ENCODE results near the gene HEATR5A. TPM values are rescaled to one million over a fixed set of nuclear protein-coding genes. Genes with fewer than 3 reads are reported as not detected.

Gene HEATR5A
- total RNA-seq, 1 donor from 2014 or later, result 25.3 TPM

- no peak for DNase-seq (ENCODE audit: low spot score)
- Mint-ChIP-seq H3K9me3 (ENCODE audit: unreplicated experiment) (peaks cover 14% of the 10 kb centered on the region), H3K4me3 (ENCODE audit: unreplicated experiment) (no peak overlapping the region), H3K27me3 (ENCODE audit: unreplicated experiment) (peaks cover 1% of the 10 kb centered on the region), H3K4me1 (ENCODE audit: unreplicated experiment) (peaks cover 2% of the 10 kb centered on the region), H3K27ac (ENCODE audit: unreplicated experiment) (no peak overlapping the region), H3K36me3 (ENCODE audit: low read depth, unreplicated experiment) (peaks cover 8% of the 10 kb centered on the region)
- TF ChIP-seq CTCF (IDR thresholded peaks at IDR 0.05; ENCODE audit: unreplicated experiment), result no peak
These were observed 153.7 kb downstream of the HEATR5A start for GRCh38 chr14:31266437-31267331.

- H3K27me3 Mint-ChIP-seq (ENCODE audit: unreplicated experiment), result peaks cover 1% of the 10 kb centered on the region
- H3K4me3 Mint-ChIP-seq (ENCODE audit: unreplicated experiment), result no peak overlapping the region
- no peak for TF ChIP-seq CTCF (IDR thresholded peaks at IDR 0.05; ENCODE audit: unreplicated experiment)
- H3K27ac Mint-ChIP-seq (ENCODE audit: unreplicated experiment), result no peak overlapping the region
- H3K4me1 Mint-ChIP-seq (ENCODE audit: unreplicated experiment), result peaks cover 2% of the 10 kb centered on the region
- H3K36me3 Mint-ChIP-seq (ENCODE audit: low read depth, unreplicated experiment), result peaks cover 8% of the 10 kb centered on the region
- no peak for DNase-seq (ENCODE audit: low spot score)
- peaks cover 11% of the 10 kb centered on the region for H3K9me3 Mint-ChIP-seq (ENCODE audit: unreplicated experiment)
These were observed 154.5 kb downstream of the HEATR5A start for GRCh38 chr14:31265701-31266398.

- no peak overlapping the region for H3K27ac Mint-ChIP-seq (ENCODE audit: unreplicated experiment)
- TF ChIP-seq CTCF (IDR thresholded peaks at IDR 0.05; ENCODE audit: unreplicated experiment), result no peak
- peaks cover 2% of the 10 kb centered on the region for H3K4me1 Mint-ChIP-seq (ENCODE audit: unreplicated experiment)
- DNase-seq (ENCODE audit: low spot score), result no peak
- H3K27me3 Mint-ChIP-seq (ENCODE audit: unreplicated experiment), result peaks cover 3% of the 10 kb centered on the region
- H3K9me3 Mint-ChIP-seq (ENCODE audit: unreplicated experiment), result no peaks in the 10 kb centered on the region
- no peak overlapping the region for H3K4me3 Mint-ChIP-seq (ENCODE audit: unreplicated experiment)
- H3K36me3 Mint-ChIP-seq (ENCODE audit: low read depth, unreplicated experiment), result no peaks in the 10 kb centered on the region
These were observed 156.7 kb downstream of the HEATR5A start for GRCh38 chr14:31263485-31264133.

- Mint-ChIP-seq H3K27ac (ENCODE audit: unreplicated experiment) (no peak overlapping the region), H3K9me3 (ENCODE audit: unreplicated experiment) (no peaks in the 10 kb centered on the region), H3K27me3 (ENCODE audit: unreplicated experiment) (peaks cover 3% of the 10 kb centered on the region), H3K4me1 (ENCODE audit: unreplicated experiment) (peaks cover 2% of the 10 kb centered on the region), H3K36me3 (ENCODE audit: low read depth, unreplicated experiment) (no peaks in the 10 kb centered on the region), H3K4me3 (ENCODE audit: unreplicated experiment) (no peak overlapping the region)
- no peak for DNase-seq (ENCODE audit: low spot score)
- TF ChIP-seq CTCF (IDR thresholded peaks at IDR 0.05; ENCODE audit: unreplicated experiment), result no peak
These were observed 158.3 kb downstream of the HEATR5A start for GRCh38 chr14:31261859-31262731.
